Cardiac fibroblast (primary cell): ENCODE results near the gene KLK15.

Experiments used
- DNase-seq, 2 donors: peaks; one replicate each; pipeline versions ENCODE4 v3.0.0 to v3.0.0-alpha.2; 2010; ENCODE audit warnings: low read depth in 2 of 2
- H3K4me3 ChIP-seq, 2 donors: replicated peaks in 1 of 2; 1 replicate in 1 of 2; 2 replicates in 1 of 2; pipeline ENCODE4 v1.5.1; 2011; ENCODE audit warnings: low read depth in 2 of 2, low read length in 2 of 2, mild to moderate bottlenecking in 2 of 2, moderate library complexity in 1 of 2
- CTCF ChIP-seq: IDR thresholded peaks from one replicate; pipeline ENCODE4 v1.5.1; 2011; ENCODE audit warnings: low read depth, mild to moderate bottlenecking, low read length, inconsistent platforms

The KLK15 gene

GRCh38 chr19:50793558-50794065 is 39.8 kb downstream of the KLK15 start:
- TF ChIP-seq CTCF: no peak
- no peak for DNase-seq

GRCh38 chr19:50792272-50793250 is 40.8 kb downstream of the KLK15 start:
- no peak for TF ChIP-seq CTCF
- no peak overlapping the region for H3K4me3 ChIP-seq
- no peak for DNase-seq

More at GRCh38 chr19:50793558-50794065, 39.8 kb downstream of the KLK15 start:
- no peak overlapping the region for H3K4me3 ChIP-seq

GRCh38 chr19:50791594-50792271 is 41.6 kb downstream of the KLK15 start:
- no peak overlapping the region for H3K4me3 ChIP-seq
- DNase-seq: no peak
- no peak for TF ChIP-seq CTCF

- no peak for TF ChIP-seq CTCF
- no peak for DNase-seq
- H3K4me3 ChIP-seq: no peak overlapping the region
These were observed 42.4 kb downstream of the KLK15 start for GRCh38 chr19:50790922-50791467.

- TF ChIP-seq CTCF: no peak
- no peak for DNase-seq
- no peak within 1 kb of the TSS for H3K4me3 ChIP-seq
These were observed 43.0 kb downstream of the KLK15 start, which contains the start of gene ACP4 for GRCh38 chr19:50790396-50790795. TSS of gene ACP4 (plus strand) at chr19:50790415. CDS start at chr19:50790415, 0 bp downstream.

GRCh38 chr19:50785329-50785728 is 48.0 kb downstream of the KLK15 start:
- no peak for TF ChIP-seq CTCF
- no peak for DNase-seq
- H3K4me3 ChIP-seq: no peak overlapping the region
